Left ventricle myocardium inferior (tissue), 1 donor: Measurements from ENCODE around the gene UBE2E3. TPM values are rescaled to one million over a fixed set of nuclear protein-coding genes. Genes with fewer than 3 reads are reported as not detected.

ENCODE experiments used
- DNase-seq: peaks from one replicate; pipeline ENCODE4 v3.0.0-alpha.2; 2020
- H3K27ac ChIP-seq: fragments of 200-600 bp; replicated peaks from 2 replicates; pipeline ENCODE4 v1.8.0; 2021
- H3K27me3 ChIP-seq: fragments of 200-600 bp; 2 replicates; pipeline ENCODE4 v1.8.0; 2021; ENCODE audit warnings: low read depth
- H3K36me3 ChIP-seq: fragments of 200-600 bp; 2 replicates; pipeline ENCODE4 v1.8.0; 2021
- H3K4me1 ChIP-seq: fragments of 200-600 bp; 2 replicates; pipeline ENCODE4 v1.8.0; 2021
- H3K4me3 ChIP-seq: fragments of 200-600 bp; 2 replicates; pipeline ENCODE4 v1.8.0; 2021; ENCODE audit warnings: mild to moderate bottlenecking, moderate library complexity
- H3K9me3 ChIP-seq: fragments of 200-600 bp; replicated peaks from 2 replicates; pipeline ENCODE4 v1.8.0; 2021
- CTCF ChIP-seq: fragments of 200-600 bp; IDR thresholded peaks from 2 replicates; pipeline ENCODE4 v1.8.0; 2021; ENCODE audit warnings: antibody characterized with exemption, mild to moderate bottlenecking, borderline replicate concordance
- intact Hi-C: fragments of 100-400 bp; cut with micrococcal nuclease; formaldehyde crosslinking; loops from one replicate; pipeline ENCODE4 v1.11.0; 2022
- total RNA-seq: library from RNA; stranded (reverse); fragmentation: NEBNext Ultra II Directional; extraction: Animal tissue kit (Norgen Biotek cat#: 25700); gene quantifications from one replicate; pipeline ENCODE4 v1.2.1, GENCODE V29; 2021
- donor health status: DM: no; HTN: yes; CAD: no; lungs with severe emphysema.

The UBE2E3 gene
- total RNA-seq, 1 donor from 2014 or later: 53.5 TPM

GRCh38 chr2:181005809-181006208 is 25.4 kb downstream of the UBE2E3 start:
- Histone ChIP-seq H3K4me3 (no peak overlapping the region), H3K9me3 (no peaks in the 10 kb centered on the region), H3K4me1 (peaks cover 42% of the 10 kb centered on the region), H3K27me3 (no peaks in the 10 kb centered on the region), H3K36me3 (no peaks in the 10 kb centered on the region), H3K27ac (no peak overlapping the region)
- intact Hi-C loops: no loop called here
- no peak for TF ChIP-seq CTCF
- DNase-seq: no peak

- intact Hi-C loops: no loop called here
- Histone ChIP-seq H3K9me3 (no peaks in the 10 kb centered on the region), H3K27me3 (no peaks in the 10 kb centered on the region), H3K4me3 (no peak overlapping the region), H3K4me1 (peaks cover 56% of the 10 kb centered on the region), H3K36me3 (no peaks in the 10 kb centered on the region), H3K27ac (no peak overlapping the region)
- no peak for DNase-seq
- no peak for TF ChIP-seq CTCF
Observed at GRCh38 chr2:181007086-181007837, 26.9 kb downstream of the UBE2E3 start.

- H3K4me1 ChIP-seq: peaks cover 57% of the 10 kb centered on the region
- no peak for DNase-seq
- H3K9me3 ChIP-seq: no peaks in the 10 kb centered on the region
- H3K4me3 ChIP-seq: no peak overlapping the region
- intact Hi-C loops: no loop called here
- no peak for TF ChIP-seq CTCF
- H3K36me3 ChIP-seq: no peaks in the 10 kb centered on the region
- no peak overlapping the region for H3K27ac ChIP-seq
- no peaks in the 10 kb centered on the region for H3K27me3 ChIP-seq
Observed at GRCh38 chr2:181008407-181008806, 28.0 kb downstream of the UBE2E3 start.

GRCh38 chr2:181021199-181021789 is 40.9 kb downstream of the UBE2E3 start:
- Histone ChIP-seq H3K27ac (no peak overlapping the region), H3K36me3 (no peaks in the 10 kb centered on the region), H3K4me3 (no peak overlapping the region), H3K9me3 (no peaks in the 10 kb centered on the region), H3K4me1 (peaks cover 17% of the 10 kb centered on the region), H3K27me3 (no peaks in the 10 kb centered on the region)
- intact Hi-C loops: no loop called here
- DNase-seq: no peak
- no peak for TF ChIP-seq CTCF

GRCh38 chr2:181022652-181023051 is 42.2 kb downstream of the UBE2E3 start:
- Histone ChIP-seq H3K27ac (no peak overlapping the region), H3K4me1 (peaks cover 15% of the 10 kb centered on the region), H3K9me3 (no peaks in the 10 kb centered on the region), H3K4me3 (no peak overlapping the region), H3K36me3 (no peaks in the 10 kb centered on the region), H3K27me3 (no peaks in the 10 kb centered on the region)
- no peak for DNase-seq
- no peak for TF ChIP-seq CTCF
- intact Hi-C loops: no loop called here
